ENCODE measurements around the gene HOMER3. TPM values are rescaled to one million over a fixed set of nuclear protein-coding genes. Genes with fewer than 3 reads are reported as not detected.

The HOMER3 gene
- total RNA-seq, 6 donors from 2014 or later = 17.3 to 58.0 (median 27.8) TPM

GRCh38 chr19:18969931-18970659, 29.1 kb upstream of the HOMER3 start:
- 67 to 79% methylated on average over 13 of the region's 13 CpGs for WGBS, 2 donors
- H3K27ac ChIP-seq = peak overlapping the region in 3 of 4 donors; percentile 72 to 86 (median 78)

GRCh38 chr19:18967358-18968146, 26.5 kb upstream of the HOMER3 start:
- no peak for TF ChIP-seq POLR2A (IDR thresholded peaks at IDR 0.05)
- TF ChIP-seq POLR2AphosphoS5 (IDR thresholded peaks at IDR 0.05) = peak; percentile 43 to 81
- TF ChIP-seq, protein P1, sequence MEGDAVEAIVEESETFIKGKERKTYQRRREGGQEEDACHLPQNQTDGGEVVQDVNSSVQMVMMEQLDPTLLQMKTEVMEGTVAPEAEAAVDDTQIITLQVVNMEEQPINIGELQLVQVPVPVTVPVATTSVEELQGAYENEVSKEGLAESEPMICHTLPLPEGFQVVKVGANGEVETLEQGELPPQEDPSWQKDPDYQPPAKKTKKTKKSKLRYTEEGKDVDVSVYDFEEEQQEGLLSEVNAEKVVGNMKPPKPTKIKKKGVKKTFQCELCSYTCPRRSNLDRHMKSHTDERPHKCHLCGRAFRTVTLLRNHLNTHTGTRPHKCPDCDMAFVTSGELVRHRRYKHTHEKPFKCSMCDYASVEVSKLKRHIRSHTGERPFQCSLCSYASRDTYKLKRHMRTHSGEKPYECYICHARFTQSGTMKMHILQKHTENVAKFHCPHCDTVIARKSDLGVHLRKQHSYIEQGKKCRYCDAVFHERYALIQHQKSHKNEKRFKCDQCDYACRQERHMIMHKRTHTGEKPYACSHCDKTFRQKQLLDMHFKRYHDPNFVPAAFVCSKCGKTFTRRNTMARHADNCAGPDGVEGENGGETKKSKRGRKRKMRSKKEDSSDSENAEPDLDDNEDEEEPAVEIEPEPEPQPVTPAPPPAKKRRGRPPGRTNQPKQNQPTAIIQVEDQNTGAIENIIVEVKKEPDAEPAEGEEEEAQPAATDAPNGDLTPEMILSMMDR (IDR thresholded peaks at IDR 0.05) = no peak
- TF ChIP-seq EP300 (IDR thresholded peaks at IDR 0.05) = peak in 2 of 4 donors; percentile 21 to 77
- no peaks in the 10 kb centered on the region for H3K9me3 ChIP-seq
- no peaks in the 10 kb centered on the region for H3K36me3 ChIP-seq
- WGBS, 2 donors = 21 to 23% methylated on average over 11 of the region's 11 CpGs
- peak overlapping the region; percentile 72 to 88 (median 84) for H3K27ac ChIP-seq
- no peak overlapping the region for H3K4me3 ChIP-seq
- peak in 1 of 2 donors; percentile 82 for DNase-seq
- no peaks in the 10 kb centered on the region for H3K27me3 ChIP-seq
- H3K4me1 ChIP-seq = peaks cover 11 to 48% (median 41%) of the 10 kb centered on the region in 4 donors
- ATAC-seq (ENCODE audit: low FRiP score in 2 of 2) = peak; percentile 60 to 78

More at GRCh38 chr19:18969931-18970659, 29.1 kb upstream of the HOMER3 start:
- Histone ChIP-seq H3K4me3 (no peak overlapping the region), H3K4me1 (peaks cover 15 to 56% (median 47%) of the 10 kb centered on the region in 4 donors), H3K36me3 (no peaks in the 10 kb centered on the region), H3K9me3 (no peaks in the 10 kb centered on the region), H3K27me3 (no peaks in the 10 kb centered on the region)
- DNase-seq (no peak), ATAC-seq (ENCODE audit: low FRiP score in 2 of 2) (no peak)
- TF ChIP-seq, protein P1 (IDR thresholded peaks at IDR 0.05) = no peak
- TF ChIP-seq EP300 (IDR thresholded peaks at IDR 0.05) (no peak), POLR2AphosphoS5 (IDR thresholded peaks at IDR 0.05) (no peak), POLR2A (IDR thresholded peaks at IDR 0.05) (no peak)

DNA sequence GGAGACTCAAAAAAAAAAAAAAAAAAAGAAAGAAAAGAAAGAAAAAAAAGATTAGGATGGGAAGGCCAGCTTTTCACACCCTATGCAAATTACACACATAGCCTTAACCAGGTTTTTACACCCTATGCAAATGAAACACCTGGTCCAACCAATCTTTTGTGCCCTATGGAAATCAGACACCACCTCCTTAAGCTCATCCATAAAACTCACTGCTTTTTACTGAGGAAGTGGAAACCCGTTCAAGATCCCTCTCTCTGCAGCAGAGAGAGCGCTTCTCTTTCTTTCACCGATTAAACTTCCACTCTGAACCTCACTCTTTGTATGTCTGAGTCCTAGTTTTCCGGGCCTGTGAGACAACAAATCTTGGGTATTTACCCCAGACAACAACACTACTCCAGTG, 25.3 kb upstream of the HOMER3 start:
- H3K4me3 ChIP-seq = no peak overlapping the region
- H3K27me3 ChIP-seq = peaks cover 0 to 2% (median 0%) of the 10 kb centered on the region in 4 donors
- TF ChIP-seq POLR2AphosphoS5 (IDR thresholded peaks at IDR 0.05) (no peak), POLR2A (IDR thresholded peaks at IDR 0.05) (no peak), EP300 (IDR thresholded peaks at IDR 0.05) (no peak)
- TF ChIP-seq, protein P1 (IDR thresholded peaks at IDR 0.05) = no peak
- no peaks in the 10 kb centered on the region for H3K36me3 ChIP-seq
- H3K27ac ChIP-seq = peak overlapping the region in 3 of 4 donors; percentile 81 to 88 (median 86)
- ATAC-seq (ENCODE audit: low FRiP score in 2 of 2) (no peak), DNase-seq (no peak)
- peaks cover 5 to 40% (median 32%) of the 10 kb centered on the region in 4 donors for H3K4me1 ChIP-seq
- 49 to 52% methylated on average over 4 of the region's 4 CpGs for WGBS, 2 donors
- no peaks in the 10 kb centered on the region for H3K9me3 ChIP-seq

DNA sequence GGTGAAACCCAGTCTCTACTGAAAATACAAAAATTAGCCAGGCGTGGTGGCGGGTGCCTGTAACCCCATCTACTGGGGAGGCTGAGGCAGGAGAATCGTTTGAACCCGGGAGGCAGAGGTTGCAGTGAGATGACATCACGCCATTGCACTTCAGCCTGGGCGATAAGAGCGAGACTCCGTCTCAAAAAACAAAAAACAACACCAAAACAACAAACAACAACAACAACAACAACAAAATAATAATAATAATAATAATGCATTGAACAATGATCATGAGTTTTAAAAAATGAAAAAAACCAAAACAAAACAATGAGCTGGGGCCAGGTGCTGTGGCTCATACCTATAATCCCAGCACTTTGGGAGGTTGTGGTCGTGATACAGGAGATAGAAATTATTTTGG, 23.1 kb upstream of the HOMER3 start:
- Histone ChIP-seq H3K36me3 (no peaks in the 10 kb centered on the region), H3K4me1 (peaks cover 0 to 25% (median 18%) of the 10 kb centered on the region in 4 donors), H3K9me3 (no peaks in the 10 kb centered on the region), H3K4me3 (no peak overlapping the region), H3K27ac (no peak overlapping the region), H3K27me3 (peaks cover 0 to 2% (median 0%) of the 10 kb centered on the region in 4 donors)
- ATAC-seq (ENCODE audit: low FRiP score in 2 of 2) (no peak), DNase-seq (no peak)
- TF ChIP-seq EP300 (IDR thresholded peaks at IDR 0.05) (no peak), POLR2AphosphoS5 (IDR thresholded peaks at IDR 0.05) (no peak), POLR2A (IDR thresholded peaks at IDR 0.05) (no peak)
- TF ChIP-seq, protein P1 (IDR thresholded peaks at IDR 0.05) = no peak
- 90% methylated on average over 9 of the region's 9 CpGs for WGBS, 2 donors
